Activated naive CD4-positive, alpha-beta T cell treated with anti-CD3 and anti-CD28 coated beads, Interleukin-2, amount 50 U/mL, for 72 hours (primary cell): Measurements from ENCODE around the gene ARHGAP32. TPM values are rescaled to one million over a fixed set of nuclear protein-coding genes. Genes with fewer than 3 reads are reported as not detected.

Source experiments
- ATAC-seq, 2 donors: fragments of 150-1000 bp; cut with Tn5 transposase; 2 replicates each; pipeline ENCODE4 v1.10.0; 2021; ENCODE audit warnings: mild to moderate bottlenecking in 2 of 2, moderate library complexity in 2 of 2
- DNase-seq, 2 donors: peaks; one replicate each; pipeline ENCODE4 v3.0.0; 2021 to 2022; ENCODE audit warnings: low spot score in 2 of 2
- H3K27ac Mint-ChIP-seq, 2 donors: one replicate each; pipeline ENCODE4 v1.8.0; 2022; ENCODE audit warnings: mild to moderate bottlenecking in 2 of 2, mixed read lengths in 2 of 2
- H3K36me3 Mint-ChIP-seq, 2 donors: one replicate each; pipeline ENCODE4 v1.8.0; 2022; ENCODE audit warnings: mixed read lengths in 2 of 2
- H3K9me3 Mint-ChIP-seq, 2 donors: one replicate each; pipeline ENCODE4 v1.8.0; 2022; ENCODE audit warnings: mixed read lengths in 2 of 2
- total RNA-seq, 2 donors: library from RNA; stranded (reverse); gene quantifications; one replicate each; pipeline ENCODE4 v1.2.3, GENCODE V29; 2022

Gene ARHGAP32
- total RNA-seq, 2 donors from 2014 or later, result 9.7 to 13.4 TPM

DNA sequence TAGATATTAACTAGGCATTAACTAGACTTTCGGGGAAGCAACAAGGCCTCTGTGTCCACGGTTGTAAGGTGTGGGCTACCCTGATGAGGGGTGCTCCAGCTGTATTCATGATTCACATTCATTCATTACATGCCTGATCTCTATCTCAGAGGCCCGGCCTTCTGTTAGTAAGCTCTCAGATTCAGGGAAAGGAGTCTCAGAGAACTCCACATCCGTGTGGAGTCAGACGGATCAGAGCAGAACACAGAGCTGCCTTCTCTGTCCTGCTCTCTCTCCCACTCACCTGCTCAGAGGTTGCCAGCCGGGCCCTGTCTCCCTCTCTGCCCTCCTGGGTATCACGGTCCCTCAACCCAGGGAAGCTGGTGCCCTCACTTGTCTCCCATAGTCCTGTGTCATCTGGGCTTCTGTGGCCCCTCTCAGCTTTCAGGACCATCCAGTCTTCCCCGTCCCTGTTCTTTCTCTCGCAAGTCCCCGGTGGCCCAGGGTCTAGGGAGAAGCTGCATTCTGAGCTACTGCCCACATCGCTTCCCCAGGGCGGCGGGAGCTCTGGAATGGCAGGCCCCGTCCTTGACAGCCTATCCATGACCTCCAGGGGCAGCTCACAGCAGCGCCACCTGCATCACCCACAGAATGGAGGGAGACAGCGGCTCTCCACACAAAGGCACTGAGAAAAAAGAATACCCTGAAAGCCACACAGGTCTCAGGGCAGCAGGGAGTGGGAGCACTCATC lies 253.8 kb downstream of the ARHGAP32 start:
- no peaks in the 10 kb centered on the region for H3K36me3 Mint-ChIP-seq
- no peak overlapping the region for H3K27ac Mint-ChIP-seq

DNA sequence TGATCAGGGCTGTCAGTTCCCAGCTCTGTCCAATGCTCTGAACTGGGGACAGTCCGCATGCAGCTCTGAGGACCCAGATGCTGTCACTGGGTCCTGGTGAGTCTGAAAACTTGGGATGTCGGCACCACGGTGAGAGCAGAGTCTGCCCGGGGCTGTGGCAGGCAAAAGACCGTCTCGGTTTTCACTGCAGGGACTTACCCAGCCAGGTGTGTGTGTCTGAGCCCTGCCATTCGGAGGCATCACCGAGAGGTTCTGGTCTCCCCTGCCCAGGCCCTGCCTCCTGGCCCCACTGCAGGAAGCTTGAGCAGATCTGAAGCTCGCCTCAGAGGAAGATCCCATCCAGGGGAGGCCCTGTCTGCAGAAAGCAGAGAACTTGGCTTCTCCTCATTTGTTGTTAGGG lies 254.6 kb downstream of the ARHGAP32 start:
- DNase-seq, result no peak
- Mint-ChIP-seq H3K27ac (no peak overlapping the region), H3K9me3 (no peaks in the 10 kb centered on the region), H3K36me3 (no peaks in the 10 kb centered on the region)
- ATAC-seq, result no peak

More for the DNA sequence above, 253.8 kb downstream of the ARHGAP32 start:
- no peak for ATAC-seq
- DNase-seq, result no peak
- H3K9me3 Mint-ChIP-seq, result no peaks in the 10 kb centered on the region

DNA sequence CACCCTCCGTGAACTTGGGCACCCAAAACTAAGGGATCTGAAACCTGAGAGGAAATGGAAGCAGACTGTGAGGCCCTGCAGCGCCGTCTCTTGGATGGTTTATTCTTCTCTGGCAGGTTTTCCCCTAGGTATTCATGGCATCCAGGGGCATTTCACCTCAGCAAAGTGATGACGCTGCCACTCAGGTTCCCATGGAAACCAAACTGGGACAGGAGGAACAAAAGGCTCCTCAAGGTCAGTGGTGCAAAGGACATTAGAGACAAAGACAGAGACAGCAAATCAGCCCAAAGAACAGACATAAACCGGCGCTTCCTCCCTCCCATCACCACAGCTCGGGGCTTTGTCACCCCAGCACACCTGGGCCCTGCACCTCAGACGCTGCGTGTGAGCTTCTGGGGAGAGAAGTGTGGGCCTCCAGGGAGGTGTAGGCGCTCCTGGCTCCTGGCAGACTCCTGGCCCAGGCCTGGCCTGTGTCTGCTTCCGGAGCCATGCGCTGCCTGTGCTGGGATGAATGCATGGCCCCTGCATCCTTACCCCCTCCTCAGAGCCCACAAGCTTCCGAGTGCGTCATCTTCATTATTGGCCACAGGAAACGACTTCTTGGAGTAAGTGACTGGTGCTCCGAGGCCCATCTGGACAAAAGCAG lies 255.4 kb downstream of the ARHGAP32 start:
- DNase-seq (no peak), ATAC-seq (no peak)
- no peak overlapping the region for H3K27ac Mint-ChIP-seq
- H3K36me3 Mint-ChIP-seq, result no peaks in the 10 kb centered on the region
- no peaks in the 10 kb centered on the region for H3K9me3 Mint-ChIP-seq

DNA sequence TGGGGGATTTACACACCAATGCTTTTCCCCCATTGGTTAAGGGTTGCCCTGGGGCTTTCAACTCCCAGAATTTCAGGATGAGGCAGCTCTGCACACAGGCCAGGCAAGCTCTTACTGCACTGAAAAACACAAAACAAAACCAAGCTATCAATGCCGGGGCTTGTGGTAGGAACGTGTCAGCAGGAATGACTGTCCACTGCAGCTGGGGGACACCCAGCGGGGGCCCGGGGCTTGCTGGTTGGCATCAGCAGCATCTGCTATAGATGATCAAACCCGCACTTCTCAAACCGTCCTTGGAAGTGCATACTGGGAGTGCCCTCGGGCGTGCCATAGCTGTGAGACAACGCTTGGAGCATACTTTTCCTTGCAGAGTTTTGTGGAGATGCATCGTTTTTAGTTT lies 257.2 kb downstream of the ARHGAP32 start:
- H3K27ac Mint-ChIP-seq, result peak overlapping the region in 1 of 2 donors; percentile 36
- ATAC-seq (no peak), DNase-seq (no peak)
- no peaks in the 10 kb centered on the region for H3K36me3 Mint-ChIP-seq
- no peaks in the 10 kb centered on the region for H3K9me3 Mint-ChIP-seq

DNA sequence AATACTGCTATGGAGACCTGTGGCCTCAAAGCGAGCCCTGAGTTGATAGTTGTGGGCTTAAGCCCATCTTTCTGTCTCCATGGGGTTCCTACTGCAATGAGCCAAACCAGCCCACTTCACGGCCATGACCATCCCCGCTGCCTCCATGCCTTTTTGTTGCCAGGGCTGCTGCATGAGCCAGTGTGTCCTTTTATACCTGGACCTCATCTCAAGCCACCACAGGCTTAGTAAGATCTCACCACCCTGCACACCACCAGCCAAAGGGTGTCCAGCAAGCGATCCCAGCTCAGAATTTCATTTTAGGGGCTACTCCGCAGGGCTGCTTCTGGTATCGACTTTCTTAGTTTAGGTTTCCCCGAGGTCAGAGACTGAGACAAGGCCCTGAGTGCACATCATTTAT lies 257.8 kb downstream of the ARHGAP32 start:
- H3K9me3 Mint-ChIP-seq, result no peaks in the 10 kb centered on the region
- H3K27ac Mint-ChIP-seq, result no peak overlapping the region
- no peak for DNase-seq
- no peaks in the 10 kb centered on the region for H3K36me3 Mint-ChIP-seq
- no peak for ATAC-seq

DNA sequence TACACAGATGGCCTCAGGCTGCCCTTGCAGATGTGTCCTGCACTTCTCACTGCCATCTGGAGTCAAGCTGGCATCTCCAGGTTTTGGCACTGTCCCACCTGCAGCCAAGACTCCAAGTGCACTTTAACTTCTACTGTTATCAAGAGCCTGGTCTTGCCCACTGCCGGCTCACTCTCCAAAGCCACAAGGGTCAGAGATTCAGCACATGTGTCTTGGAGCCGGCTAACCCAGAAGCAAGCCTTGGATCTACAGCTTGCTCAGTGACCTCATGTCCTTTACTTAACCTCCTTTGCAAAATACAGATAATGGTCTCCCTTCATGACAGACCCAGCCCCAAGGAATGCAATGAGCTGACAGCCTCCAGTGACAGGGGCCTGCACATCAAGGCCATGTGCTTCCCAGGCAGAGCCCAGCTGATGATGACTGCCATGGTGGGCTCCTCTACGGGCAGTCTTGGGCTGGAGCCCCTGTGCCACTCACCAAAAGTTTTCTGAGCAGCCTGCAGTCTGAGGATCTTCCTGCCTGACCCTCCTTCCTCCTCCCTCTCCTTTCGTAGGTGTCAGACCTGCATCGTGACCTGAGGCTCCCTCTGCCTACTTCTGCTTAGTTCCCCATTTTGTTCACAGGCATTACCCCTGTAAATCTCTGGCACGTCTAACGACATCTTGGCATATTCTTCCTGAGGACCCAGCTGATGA lies 258.5 kb downstream of the ARHGAP32 start:
- no peaks in the 10 kb centered on the region for H3K36me3 Mint-ChIP-seq
- no peaks in the 10 kb centered on the region for H3K9me3 Mint-ChIP-seq
- no peak for ATAC-seq
- H3K27ac Mint-ChIP-seq, result peak overlapping the region in 1 of 2 donors; percentile 7
- DNase-seq, result no peak

DNA sequence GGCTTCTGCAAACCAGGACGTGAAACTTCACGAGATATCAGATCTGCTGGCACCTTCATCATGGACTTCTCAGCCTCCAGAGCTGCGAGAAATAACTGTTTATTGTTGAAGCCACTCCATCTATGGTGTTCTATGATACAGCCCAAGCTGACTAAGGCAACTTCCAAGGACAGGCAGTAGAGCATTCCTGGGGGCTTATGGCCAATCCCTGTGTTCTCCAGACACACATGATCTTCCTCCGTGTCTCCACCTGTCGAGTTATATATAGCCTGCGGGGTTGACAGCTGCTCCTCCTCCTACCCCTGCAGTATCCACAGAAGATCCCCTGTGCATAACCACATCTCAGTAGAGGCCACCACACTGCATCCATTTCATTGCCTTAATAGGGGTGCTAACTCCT lies 260.5 kb downstream of the ARHGAP32 start:
- ATAC-seq (no peak), DNase-seq (no peak)
- no peak overlapping the region for H3K27ac Mint-ChIP-seq
- no peaks in the 10 kb centered on the region for H3K36me3 Mint-ChIP-seq
- H3K9me3 Mint-ChIP-seq, result no peaks in the 10 kb centered on the region

DNA sequence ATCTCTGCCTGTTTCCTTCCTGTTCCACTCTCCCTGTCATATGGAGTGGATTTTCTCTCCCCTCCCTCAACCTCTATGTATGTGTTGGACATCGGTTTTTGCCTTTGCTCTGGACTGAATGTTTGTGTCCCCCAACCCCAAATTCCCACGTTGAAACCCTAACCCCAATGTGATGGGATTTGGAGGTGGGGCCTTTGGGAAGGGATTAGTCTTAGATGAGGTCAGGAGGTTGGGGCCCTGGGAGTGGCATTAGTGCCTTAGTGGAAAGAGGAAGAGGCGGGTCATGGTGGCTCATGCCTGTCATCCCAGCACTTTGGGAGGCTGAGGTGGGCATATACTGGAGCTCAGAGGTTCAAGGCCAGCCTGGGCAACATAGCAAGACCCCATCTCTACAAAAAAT lies 261.1 kb downstream of the ARHGAP32 start:
- H3K36me3 Mint-ChIP-seq, result no peaks in the 10 kb centered on the region
- no peaks in the 10 kb centered on the region for H3K9me3 Mint-ChIP-seq
- ATAC-seq (no peak), DNase-seq (no peak)
- H3K27ac Mint-ChIP-seq, result peak overlapping the region in 1 of 2 donors; percentile 8

DNA sequence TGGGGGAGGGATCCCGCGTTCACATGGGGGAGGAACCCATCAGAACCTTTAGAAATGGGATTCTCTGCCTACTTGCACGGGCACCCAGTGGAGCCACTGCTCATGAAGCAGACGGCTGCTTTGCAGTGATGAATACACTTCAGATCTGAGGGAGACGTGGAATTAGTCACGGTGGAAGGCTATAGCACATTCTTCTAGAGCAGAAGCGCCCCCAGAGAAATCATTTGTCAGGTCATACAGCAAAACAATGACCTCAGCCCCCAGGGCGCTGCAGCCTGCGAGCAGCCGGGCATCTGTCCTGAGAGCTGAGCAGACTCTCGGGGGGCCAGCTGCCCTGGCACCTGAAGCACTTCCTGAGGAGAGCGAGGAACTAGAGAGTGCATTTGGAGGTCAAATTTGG lies 262.1 kb downstream of the ARHGAP32 start:
- ATAC-seq, result peak in 1 of 2 donors; percentile 47
- H3K9me3 Mint-ChIP-seq, result no peaks in the 10 kb centered on the region
- no peak for DNase-seq
- no peaks in the 10 kb centered on the region for H3K36me3 Mint-ChIP-seq
- no peak overlapping the region for H3K27ac Mint-ChIP-seq

DNA sequence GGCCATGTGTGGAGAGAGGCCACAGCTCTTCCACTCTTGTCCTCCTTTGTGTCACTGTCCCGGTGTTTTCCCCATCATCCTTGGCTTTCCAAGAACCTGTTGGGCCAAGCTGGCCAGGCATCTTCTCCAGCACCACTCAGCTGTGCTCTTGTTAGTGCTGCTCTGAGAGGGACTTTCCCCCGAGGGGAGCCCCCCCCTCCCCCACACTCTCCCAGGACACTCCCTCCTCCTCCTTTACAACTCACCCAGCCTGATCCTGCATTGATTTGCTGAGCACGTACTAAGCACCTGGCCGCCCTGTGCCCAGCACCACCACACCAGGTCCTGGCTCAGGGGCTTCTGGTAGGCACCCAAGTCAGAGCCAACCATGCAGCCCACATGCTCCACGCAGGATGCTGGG lies 262.7 kb downstream of the ARHGAP32 start:
- ATAC-seq, result peak; percentile 50 to 52

DNA sequence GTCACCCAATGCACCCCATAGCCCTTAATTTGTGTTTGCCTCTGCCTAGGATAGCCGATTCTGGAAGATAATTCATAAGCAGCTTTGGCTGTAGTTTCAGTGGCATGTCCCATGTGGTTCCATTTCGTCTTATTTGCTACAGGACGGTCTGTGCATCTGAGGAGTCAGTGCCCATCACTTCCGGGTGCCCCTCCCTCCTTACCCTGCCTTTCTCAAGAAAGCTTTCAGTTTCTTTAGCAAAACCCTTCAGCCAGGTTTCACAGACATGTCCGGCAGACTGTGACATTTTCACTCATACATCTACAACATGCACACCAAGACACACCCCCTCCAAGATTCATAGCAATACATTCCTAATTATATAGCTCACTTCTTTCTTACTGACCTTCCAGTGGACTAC lies 263.7 kb downstream of the ARHGAP32 start:
- ATAC-seq (peak in 1 of 2 donors; percentile 59), DNase-seq (no peak)
- Mint-ChIP-seq H3K9me3 (no peaks in the 10 kb centered on the region), H3K36me3 (no peaks in the 10 kb centered on the region), H3K27ac (no peak overlapping the region)

More for the DNA sequence above, 262.7 kb downstream of the ARHGAP32 start:
- Mint-ChIP-seq H3K36me3 (no peaks in the 10 kb centered on the region), H3K27ac (no peak overlapping the region), H3K9me3 (no peaks in the 10 kb centered on the region)
- no peak for DNase-seq

DNA sequence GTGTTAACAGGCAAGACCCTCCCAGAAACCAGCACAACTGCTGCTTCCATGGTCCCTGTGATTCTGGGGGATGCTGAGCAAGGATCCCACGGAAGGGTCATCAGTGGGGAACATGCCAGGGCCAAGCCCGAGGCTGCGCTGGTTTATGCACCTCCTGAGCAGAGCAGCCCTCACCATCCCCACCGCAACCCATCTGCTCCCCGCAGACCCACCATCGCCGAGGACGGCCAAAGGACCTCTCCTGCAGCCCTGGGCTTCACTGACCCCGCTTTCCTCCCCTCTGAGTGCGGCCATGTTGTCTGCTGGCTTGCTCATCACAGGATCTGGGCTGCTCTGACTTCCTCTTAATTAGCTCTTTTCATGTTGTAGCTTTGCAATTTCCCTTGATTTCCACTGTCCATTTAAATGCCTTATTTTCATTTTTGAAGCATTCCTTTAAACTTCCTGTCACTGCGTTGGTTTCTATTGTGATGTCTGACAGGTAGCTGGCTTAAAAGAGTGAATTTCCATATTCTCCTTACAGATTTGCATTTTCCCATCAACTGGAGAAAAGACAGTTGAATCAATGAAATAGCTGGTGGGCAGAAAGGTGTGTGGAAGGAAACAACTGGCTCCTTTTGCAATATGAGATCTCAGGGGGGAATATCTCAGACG lies 264.3 kb downstream of the ARHGAP32 start:
- H3K27ac Mint-ChIP-seq, result no peak overlapping the region
- H3K9me3 Mint-ChIP-seq, result no peaks in the 10 kb centered on the region
- H3K36me3 Mint-ChIP-seq, result no peaks in the 10 kb centered on the region
- ATAC-seq, result no peak
- DNase-seq, result no peak

DNA sequence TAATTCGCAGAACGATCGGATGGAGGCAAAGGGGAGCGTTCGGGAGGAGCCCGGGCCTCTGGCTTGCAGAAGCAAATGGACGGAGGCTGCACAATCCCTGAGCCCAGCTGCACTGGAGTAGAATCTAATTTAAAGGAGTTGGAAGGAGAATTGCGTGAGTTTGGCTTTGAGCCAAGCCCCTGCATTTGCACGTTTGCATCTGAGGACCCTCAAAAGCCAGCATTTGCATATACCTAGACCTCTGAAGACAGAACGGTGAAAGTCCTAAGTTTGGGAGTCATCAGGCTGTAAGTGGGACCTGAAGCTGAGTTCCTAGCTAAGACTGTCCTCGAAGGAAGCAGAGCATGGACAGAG lies 265.0 kb downstream of the ARHGAP32 start:
- Mint-ChIP-seq H3K9me3 (no peaks in the 10 kb centered on the region), H3K27ac (no peak overlapping the region), H3K36me3 (no peaks in the 10 kb centered on the region)
- DNase-seq, result no peak
- ATAC-seq, result no peak

DNA sequence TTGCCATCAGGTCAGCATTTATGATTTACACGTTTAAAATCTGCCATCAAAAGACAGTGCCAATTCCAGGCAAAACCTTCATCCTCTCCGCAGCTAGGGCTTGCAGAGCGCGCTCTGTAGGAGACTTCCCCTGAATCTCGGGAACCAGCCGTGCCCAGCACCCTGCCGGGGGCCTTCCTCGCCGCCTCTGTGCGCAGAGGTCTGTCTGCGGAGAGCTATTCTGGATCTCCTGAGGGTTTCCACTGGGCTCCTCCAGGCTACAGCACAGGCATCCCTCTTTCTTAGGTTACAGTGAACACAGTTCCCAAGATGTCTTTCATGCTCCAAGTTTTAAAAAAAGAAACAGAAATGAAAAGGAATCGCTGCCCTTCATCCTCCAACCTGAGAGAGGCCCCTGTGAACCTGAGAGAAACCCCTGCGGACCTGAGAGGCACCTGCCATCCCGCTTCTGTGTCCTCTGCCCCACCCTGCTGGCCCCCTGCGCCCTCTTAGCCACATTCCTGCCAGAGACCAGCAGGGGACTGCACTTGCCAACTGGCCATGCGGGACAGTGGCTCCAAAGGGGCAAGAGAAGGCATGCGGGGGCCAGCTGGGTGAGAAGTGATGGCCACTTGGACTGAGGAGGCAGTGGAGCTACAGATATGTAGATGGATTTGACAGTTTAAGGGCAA lies 265.6 kb downstream of the ARHGAP32 start:
- Mint-ChIP-seq H3K36me3 (no peaks in the 10 kb centered on the region), H3K27ac (no peak overlapping the region), H3K9me3 (no peaks in the 10 kb centered on the region)
- DNase-seq (no peak), ATAC-seq (no peak)

DNA sequence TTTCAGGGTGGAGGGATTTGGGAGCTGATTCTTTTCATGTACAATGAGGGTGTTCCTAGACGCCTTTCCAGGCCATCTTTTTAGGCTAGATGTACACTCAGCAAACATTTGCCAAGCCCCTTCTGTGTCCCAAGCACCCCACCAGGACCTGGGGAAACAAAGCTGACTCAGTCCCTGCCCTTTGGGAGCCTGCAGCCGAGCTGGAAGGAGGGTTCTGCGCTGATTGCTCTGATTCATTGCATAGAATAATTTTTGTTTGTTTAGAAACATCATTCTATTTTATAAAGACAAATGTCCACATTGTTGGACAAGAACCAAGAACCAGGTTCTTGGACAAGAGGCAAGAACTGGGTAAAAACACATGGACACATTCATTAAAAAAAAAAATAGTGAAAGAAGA lies 266.1 kb downstream of the ARHGAP32 start:
- no peaks in the 10 kb centered on the region for H3K36me3 Mint-ChIP-seq
- no peaks in the 10 kb centered on the region for H3K9me3 Mint-ChIP-seq
- H3K27ac Mint-ChIP-seq, result no peak overlapping the region
- ATAC-seq (no peak), DNase-seq (no peak)

DNA sequence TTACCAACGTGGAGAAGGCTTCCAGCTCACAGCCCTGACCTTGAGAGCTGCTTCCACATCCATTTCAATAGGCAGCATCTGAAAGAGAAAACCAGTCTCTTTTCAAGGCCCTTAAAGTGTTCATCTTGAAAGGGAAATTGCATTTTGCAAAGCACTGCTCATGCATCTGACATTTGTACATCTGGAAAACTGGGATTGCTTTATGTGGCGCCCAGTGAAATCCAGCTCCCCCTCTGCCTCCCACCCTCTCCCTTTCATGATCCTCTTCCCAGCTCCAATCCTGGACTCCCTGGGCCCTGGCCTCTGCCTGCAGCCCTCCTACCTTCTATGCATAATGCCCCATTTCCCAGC lies 266.9 kb downstream of the ARHGAP32 start:
- no peaks in the 10 kb centered on the region for H3K9me3 Mint-ChIP-seq
- no peak for DNase-seq
- ATAC-seq, result no peak
- H3K36me3 Mint-ChIP-seq, result no peaks in the 10 kb centered on the region
- no peak overlapping the region for H3K27ac Mint-ChIP-seq
